Chondrocyte (in vitro differentiated cells): Measurements from ENCODE around the gene RPL19. TPM values are rescaled to one million over a fixed set of nuclear protein-coding genes. Genes with fewer than 3 reads are reported as not detected.

ENCODE experiments used
- DNase-seq: peaks from one replicate; pipeline ENCODE4 v3.0.0; 2021; ENCODE audit warnings: mixed read lengths, low spot score
- H3K27ac Mint-ChIP-seq: one replicate; pipeline ENCODE4 v1.8.0; 2021; ENCODE audit warnings: mild to moderate bottlenecking, moderate library complexity, mixed read lengths; ENCODE audit not compliant: unreplicated experiment
- H3K27me3 Mint-ChIP-seq: 2 replicates; pipeline ENCODE4 v1.8.0; 2021; ENCODE audit warnings: low read depth, mixed read lengths
- H3K36me3 Mint-ChIP-seq: 2 replicates; pipeline ENCODE4 v1.8.0; 2021; ENCODE audit warnings: low read depth, mixed read lengths
- H3K4me1 Mint-ChIP-seq: 2 replicates; pipeline ENCODE4 v1.8.0; 2021; ENCODE audit warnings: low read depth, mild to moderate bottlenecking, mixed read lengths
- H3K4me3 Mint-ChIP-seq: one replicate; pipeline ENCODE4 v1.8.0; 2021; ENCODE audit warnings: mild to moderate bottlenecking, moderate library complexity, mixed read lengths; ENCODE audit not compliant: unreplicated experiment
- H3K9me3 Mint-ChIP-seq: 2 replicates; pipeline ENCODE4 v1.8.0; 2021; ENCODE audit warnings: low read depth, mixed read lengths
- CTCF ChIP-seq: fragments of 200-600 bp; sonication (generic); IDR thresholded peaks from 2 replicates; pipeline ENCODE4 v1.5.0; 2021; ENCODE audit warnings: antibody characterized with exemption, mild to moderate bottlenecking, moderate library complexity
- total RNA-seq: library from RNA; stranded (reverse); gene quantifications from 3 replicates; pipeline ENCODE4 v1.2.1, GENCODE V29; 2021

RPL19 gene
- total RNA-seq, 1 donor from 2014 or later: 1,035 TPM

GRCh38 chr17:39212841-39213480, 12.9 kb downstream of the RPL19 start:
- TF ChIP-seq CTCF: no peak
- H3K4me3 Mint-ChIP-seq: no peak overlapping the region
- H3K27me3 Mint-ChIP-seq: peaks cover 12% of the 10 kb centered on the region
- H3K9me3 Mint-ChIP-seq: no peaks in the 10 kb centered on the region
- peaks cover 2% of the 10 kb centered on the region for H3K36me3 Mint-ChIP-seq
- H3K27ac Mint-ChIP-seq: no peak overlapping the region
- no peak for DNase-seq
- H3K4me1 Mint-ChIP-seq: peaks cover 20% of the 10 kb centered on the region

GRCh38 chr17:39213852-39214251, 13.8 kb downstream of the RPL19 start:
- DNase-seq: no peak
- no peak for TF ChIP-seq CTCF
- peaks cover 17% of the 10 kb centered on the region for H3K4me1 Mint-ChIP-seq
- H3K27ac Mint-ChIP-seq: no peak overlapping the region
- H3K36me3 Mint-ChIP-seq: peaks cover 2% of the 10 kb centered on the region
- peaks cover 12% of the 10 kb centered on the region for H3K27me3 Mint-ChIP-seq
- no peaks in the 10 kb centered on the region for H3K9me3 Mint-ChIP-seq
- H3K4me3 Mint-ChIP-seq: no peak overlapping the region

- Mint-ChIP-seq H3K4me3 (no peak overlapping the region), H3K36me3 (peaks cover 2% of the 10 kb centered on the region), H3K27ac (no peak overlapping the region), H3K27me3 (peaks cover 17% of the 10 kb centered on the region), H3K9me3 (no peaks in the 10 kb centered on the region), H3K4me1 (peaks cover 10% of the 10 kb centered on the region)
- TF ChIP-seq CTCF: no peak
- DNase-seq: no peak
These were observed 17.8 kb downstream of the RPL19 start for GRCh38 chr17:39217734-39218369.

GRCh38 chr17:39218906-39219305, 18.8 kb downstream of the RPL19 start:
- peaks cover 2% of the 10 kb centered on the region for H3K36me3 Mint-ChIP-seq
- peaks cover 16% of the 10 kb centered on the region for H3K4me1 Mint-ChIP-seq
- H3K27ac Mint-ChIP-seq: no peak overlapping the region
- H3K27me3 Mint-ChIP-seq: peaks cover 20% of the 10 kb centered on the region
- no peaks in the 10 kb centered on the region for H3K9me3 Mint-ChIP-seq
- no peak for TF ChIP-seq CTCF
- no peak for DNase-seq
- H3K4me3 Mint-ChIP-seq: no peak overlapping the region

- Mint-ChIP-seq H3K4me3 (no peak overlapping the region), H3K9me3 (no peaks in the 10 kb centered on the region), H3K27ac (no peak overlapping the region), H3K36me3 (peaks cover 2% of the 10 kb centered on the region), H3K4me1 (peaks cover 19% of the 10 kb centered on the region), H3K27me3 (peaks cover 22% of the 10 kb centered on the region)
- no peak for DNase-seq
- TF ChIP-seq CTCF: no peak
These were observed 19.6 kb downstream of the RPL19 start for GRCh38 chr17:39219647-39220154.
